Stimulated activated CD4-positive, alpha-beta T cell treated with anti-CD3 and anti-CD28 coated beads, Interleukin-1b, Interleukin-23, amount 100 ng/mL, for 1 hour (primary cell): ENCODE measurements around the gene NR2C1.
"Not testable (repeated sequence)": the region's sequence is repeated elsewhere in the genome, so short reads cannot be mapped to it uniquely, and the experiment has no call there.

Experiments used
- DNase-seq, 2 donors: peaks; one replicate each; pipeline ENCODE4 v3.0.0-alpha.2; 2020; ENCODE audit warnings: low read depth in 2 of 2

NR2C1 gene

GRCh38 chr12:95003213-95003920, 70.1 kb downstream of the NR2C1 start, which contains the start of gene NDUFA12:
Gene NDUFA12 (minus strand): TSS chr12:95003697. CDS start chr12:95003680, 17 bp downstream.
- peak; percentile 84 to 88 for DNase-seq

- DNase-seq: no peak
These were observed 70.7 kb downstream of the NR2C1 start for GRCh38 chr12:95002754-95003153.

DNA sequence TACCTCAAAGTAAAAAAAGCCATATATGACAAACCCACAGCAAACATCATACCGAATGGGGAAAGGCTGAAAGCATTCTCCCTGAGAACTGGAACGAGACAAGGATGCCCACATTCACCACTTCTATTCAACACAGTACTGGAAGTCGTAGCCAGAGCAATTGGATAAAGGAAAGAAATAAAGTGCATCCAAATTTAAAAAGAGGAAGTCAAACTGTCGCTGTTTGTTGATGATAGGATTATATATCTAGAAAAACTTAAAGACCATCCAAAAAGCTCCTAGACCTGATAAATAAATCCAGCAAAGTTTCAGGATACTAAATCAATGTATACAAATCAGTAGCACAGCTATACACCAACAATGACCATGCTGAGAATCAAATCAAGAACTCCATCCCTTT, 75.1 kb downstream of the NR2C1 start:
- DNase-seq: no peak

GRCh38 chr12:94997726-94998125, 75.7 kb downstream of the NR2C1 start:
- DNase-seq: no peak

GRCh38 chr12:94997061-94997460, 76.4 kb downstream of the NR2C1 start:
- no peak for DNase-seq

DNA sequence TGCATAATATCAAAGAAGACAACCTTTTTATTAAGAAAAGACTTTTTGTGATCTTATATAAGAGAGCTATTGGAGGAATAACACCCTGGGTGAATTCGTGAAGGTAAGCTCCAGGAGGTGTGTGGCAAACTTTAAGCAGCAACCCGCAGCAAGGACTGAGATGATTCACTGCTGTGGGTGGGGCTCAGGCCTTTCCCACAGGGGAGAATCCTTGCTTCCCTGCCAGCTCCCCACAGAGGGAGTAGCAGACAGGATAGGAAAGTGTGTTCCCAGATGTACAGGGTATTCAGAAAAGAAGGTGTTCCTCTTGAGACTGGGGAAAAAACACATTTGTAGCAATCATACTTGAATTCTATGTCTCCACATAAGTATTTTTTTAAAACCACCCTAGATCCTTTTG, 79.1 kb downstream of the NR2C1 start:
- DNase-seq: no peak

- not testable (repeated sequence) for DNase-seq
These were observed 79.6 kb downstream of the NR2C1 start for GRCh38 chr12:94993855-94994254.

DNA sequence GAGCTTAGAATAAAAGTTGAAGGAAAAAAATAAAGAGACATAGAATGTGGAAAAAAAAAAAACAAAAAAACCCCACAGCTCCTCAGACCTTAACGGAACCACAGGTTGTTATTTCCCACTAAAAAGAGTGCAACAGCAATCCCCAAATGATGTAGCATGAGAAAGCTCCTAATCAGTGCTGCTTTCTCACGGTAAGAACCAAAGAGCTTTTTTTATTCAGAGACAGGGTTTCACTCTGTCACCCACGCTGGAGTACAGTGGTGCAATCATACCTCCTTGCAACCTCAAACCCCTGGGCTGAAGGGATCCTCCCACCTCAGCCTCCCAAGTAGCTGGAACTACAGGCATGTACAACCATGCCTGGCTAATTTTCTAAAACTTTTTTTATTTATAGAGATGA, 83.2 kb downstream of the NR2C1 start:
- no peak for DNase-seq

- no peak for DNase-seq
These were observed 84.9 kb downstream of the NR2C1 start for GRCh38 chr12:94988471-94988870.

DNA sequence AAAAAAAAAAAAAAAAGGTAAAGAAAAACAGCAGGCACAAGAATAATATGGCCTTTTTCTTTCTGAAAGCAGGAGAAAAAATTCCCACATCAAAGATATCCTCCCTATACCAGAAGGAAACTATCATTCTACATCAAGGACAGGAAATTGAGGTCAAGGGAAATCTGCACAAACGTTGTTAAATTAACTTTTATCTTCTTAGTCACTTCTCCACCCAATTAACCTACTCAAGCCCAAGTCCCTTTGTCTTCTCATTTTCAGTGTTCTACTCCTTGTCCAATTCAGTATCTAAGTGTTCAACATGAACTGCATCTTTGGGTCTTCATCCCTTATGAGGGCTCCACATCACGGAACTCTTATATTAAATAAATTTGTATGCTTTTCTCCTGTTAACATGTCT, 85.6 kb downstream of the NR2C1 start:
- no peak for DNase-seq

- no peak for DNase-seq
These were observed 86.2 kb downstream of the NR2C1 start for GRCh38 chr12:94987076-94987669.

DNA sequence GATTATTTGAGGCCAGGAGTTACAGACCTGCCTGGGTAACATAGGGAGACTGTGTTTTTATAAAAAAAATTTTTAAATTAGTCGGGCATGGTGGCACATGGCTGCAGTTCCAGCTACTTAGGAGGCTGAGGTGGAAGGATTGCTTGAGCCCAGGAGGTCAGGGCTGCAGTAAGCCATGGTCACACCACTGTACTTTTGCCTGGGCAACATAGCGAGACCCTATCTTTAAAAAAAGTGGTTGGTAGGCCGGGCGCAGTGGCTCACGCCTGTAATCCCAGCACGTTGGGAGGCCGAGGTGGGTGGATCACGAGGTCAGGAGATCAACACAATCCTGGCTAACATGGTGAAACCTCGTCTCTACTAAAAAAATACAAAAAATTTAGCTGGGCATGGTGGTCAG, 88.3 kb downstream of the NR2C1 start:
- DNase-seq: not testable (repeated sequence)

DNA sequence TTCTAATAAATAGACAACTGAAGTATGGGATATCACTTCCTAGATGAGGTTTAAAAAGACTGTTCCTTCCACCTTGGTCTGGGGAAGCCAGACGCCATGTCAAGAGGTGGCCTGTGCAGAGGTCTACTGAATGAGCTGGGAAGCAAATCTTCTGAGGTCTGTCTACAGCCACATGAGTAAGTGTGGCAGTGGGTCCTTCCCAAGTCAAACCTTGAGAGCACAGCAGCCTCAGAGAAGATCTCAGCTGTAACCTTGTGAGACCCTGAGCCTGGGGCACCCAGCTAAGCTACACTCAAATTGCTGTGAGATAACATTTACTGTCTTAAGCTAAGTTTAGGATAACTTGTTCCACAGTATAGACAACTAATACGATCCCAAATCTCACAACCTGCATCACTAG, 90.1 kb downstream of the NR2C1 start:
- DNase-seq: no peak

DNA sequence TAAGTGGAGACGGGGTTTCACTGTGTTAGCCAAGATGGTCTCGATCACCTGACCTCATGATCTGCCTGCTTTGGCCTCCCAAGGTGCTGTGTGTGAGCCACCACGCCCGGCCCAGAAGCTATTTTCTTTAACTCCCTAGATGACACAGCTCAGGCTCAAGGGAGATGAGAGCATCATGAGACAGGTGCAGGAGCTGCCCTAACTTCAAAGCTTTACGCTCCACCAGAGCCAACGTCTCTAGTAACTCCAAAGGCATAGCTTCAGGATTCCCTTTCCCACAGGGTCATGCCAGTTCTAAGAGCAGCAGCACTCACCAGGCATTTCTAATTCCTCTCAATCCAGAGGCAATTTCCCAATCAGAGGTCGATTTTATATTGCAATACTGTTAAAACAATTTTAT, 91.0 kb downstream of the NR2C1 start:
- no peak for DNase-seq

GRCh38 chr12:94980577-94980976, 92.8 kb downstream of the NR2C1 start:
- DNase-seq: no peak

- DNase-seq: no peak
These were observed 93.5 kb downstream of the NR2C1 start for GRCh38 chr12:94979941-94980340.

- no peak for DNase-seq
These were observed 95.5 kb downstream of the NR2C1 start for GRCh38 chr12:94977766-94978468.

GRCh38 chr12:94973221-94973620, 100.2 kb downstream of the NR2C1 start:
- no peak for DNase-seq

DNA sequence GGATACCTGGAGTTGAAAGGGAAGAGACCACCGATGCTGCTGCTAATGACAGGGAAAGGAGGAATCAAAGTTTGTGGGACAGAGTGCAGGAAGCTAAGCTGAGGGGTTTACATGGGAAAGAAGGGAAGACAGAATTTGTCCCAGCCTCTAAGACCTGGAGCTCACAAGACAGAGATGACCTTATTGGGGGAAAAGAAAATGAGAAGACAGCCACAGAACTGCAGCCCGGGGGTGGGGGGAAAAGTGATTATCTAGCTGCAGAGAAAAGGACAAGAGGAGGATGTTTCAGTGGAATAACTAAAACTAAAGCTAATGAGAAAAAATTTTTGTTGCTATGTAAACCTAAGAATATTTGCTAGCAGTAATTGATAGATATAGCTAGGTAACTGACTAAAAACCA, 100.6 kb downstream of the NR2C1 start:
- no peak for DNase-seq

GRCh38 chr12:94971923-94972322, 101.5 kb downstream of the NR2C1 start:
- DNase-seq: no peak

GRCh38 chr12:94970560-94970959, 102.9 kb downstream of the NR2C1 start:
- DNase-seq: no peak
